Measurements from ENCODE around the gene SH2B3. TPM values are rescaled to one million over a fixed set of nuclear protein-coding genes. Genes with fewer than 3 reads are reported as not detected.
"Not testable (repeated sequence)": the region's sequence is repeated elsewhere in the genome, so short reads cannot be mapped to it uniquely, and the experiment has no call there.

The SH2B3 gene
- total RNA-seq, 1 donor from 2014 or later, result 7.8 TPM

GRCh38 chr12:111396726-111397445 lies 8.8 kb upstream of the SH2B3 start:
- Histone ChIP-seq H3K9me3 (ENCODE audit: control insufficient read depth in 3 of 3, low read length in 3 of 3) (no peaks in the 10 kb centered on the region), H3K27ac (ENCODE audit: low read depth, low read length) (peak overlapping the region; percentile 23), H3K9ac (ENCODE audit: low read depth in 1 of 3, low read length in 3 of 3) (peak overlapping the region; percentile 43 to 64 (median 57)), H3K27me3 (ENCODE audit: control insufficient read depth in 3 of 3, insufficient read depth in 3 of 3, low read length in 3 of 3) (no peaks in the 10 kb centered on the region), H3K4me1 (ENCODE audit: control insufficient read depth in 3 of 3, insufficient read depth in 3 of 3, low read length in 3 of 3) (peaks cover 0 to 4% (median 3%) of the 10 kb centered on the region in 3 donors), H3K4me3 (ENCODE audit: low read length in 3 of 3) (peak overlapping the region; percentile 35 to 54 (median 48)), H3K36me3 (ENCODE audit: control insufficient read depth in 3 of 3, insufficient read depth in 3 of 3, low read length in 3 of 3) (no peaks in the 10 kb centered on the region)

GRCh38 chr12:111398530-111398929 lies 7.2 kb upstream of the SH2B3 start:
- H3K9ac ChIP-seq (ENCODE audit: low read depth in 1 of 3, low read length in 3 of 3), result no peak overlapping the region
- H3K4me1 ChIP-seq (ENCODE audit: control insufficient read depth in 3 of 3, insufficient read depth in 3 of 3, low read length in 3 of 3), result peaks cover 8 to 11% (median 11%) of the 10 kb centered on the region in 3 donors

GRCh38 chr12:111399741-111400404 lies 5.8 kb upstream of the SH2B3 start:
- H3K4me3 ChIP-seq (ENCODE audit: low read length in 3 of 3); H3K36me3 ChIP-seq (ENCODE audit: control insufficient read depth in 3 of 3, insufficient read depth in 3 of 3, low read length in 3 of 3); H3K27ac ChIP-seq (ENCODE audit: low read depth, low read length); H3K9me3 ChIP-seq (ENCODE audit: control insufficient read depth in 3 of 3, low read length in 3 of 3); H3K27me3 ChIP-seq (ENCODE audit: control insufficient read depth in 3 of 3, insufficient read depth in 3 of 3, low read length in 3 of 3); H3K9ac ChIP-seq (ENCODE audit: low read depth in 1 of 3, low read length in 3 of 3): not testable (repeated sequence)
- peaks cover 11 to 23% (median 19%) of the 10 kb centered on the region in 3 donors for H3K4me1 ChIP-seq (ENCODE audit: control insufficient read depth in 3 of 3, insufficient read depth in 3 of 3, low read length in 3 of 3)

More at GRCh38 chr12:111398530-111398929, 7.2 kb upstream of the SH2B3 start:
- no peak overlapping the region for H3K4me3 ChIP-seq (ENCODE audit: low read length in 3 of 3)
- H3K36me3 ChIP-seq (ENCODE audit: control insufficient read depth in 3 of 3, insufficient read depth in 3 of 3, low read length in 3 of 3), result no peaks in the 10 kb centered on the region
- no peaks in the 10 kb centered on the region for H3K9me3 ChIP-seq (ENCODE audit: control insufficient read depth in 3 of 3, low read length in 3 of 3)
- H3K27me3 ChIP-seq (ENCODE audit: control insufficient read depth in 3 of 3, insufficient read depth in 3 of 3, low read length in 3 of 3), result no peaks in the 10 kb centered on the region
- H3K27ac ChIP-seq (ENCODE audit: low read depth, low read length), result no peak overlapping the region

- Histone ChIP-seq H3K9ac (ENCODE audit: low read depth in 1 of 3, low read length in 3 of 3) (no peak overlapping the region), H3K9me3 (ENCODE audit: control insufficient read depth in 3 of 3, low read length in 3 of 3) (no peaks in the 10 kb centered on the region), H3K27ac (ENCODE audit: low read depth, low read length) (no peak overlapping the region), H3K4me1 (ENCODE audit: control insufficient read depth in 3 of 3, insufficient read depth in 3 of 3, low read length in 3 of 3) (peaks cover 11 to 28% (median 23%) of the 10 kb centered on the region in 3 donors), H3K36me3 (ENCODE audit: control insufficient read depth in 3 of 3, insufficient read depth in 3 of 3, low read length in 3 of 3) (no peaks in the 10 kb centered on the region), H3K27me3 (ENCODE audit: control insufficient read depth in 3 of 3, insufficient read depth in 3 of 3, low read length in 3 of 3) (no peaks in the 10 kb centered on the region), H3K4me3 (ENCODE audit: low read length in 3 of 3) (no peak overlapping the region)
Measured at GRCh38 chr12:111401167-111401605, 4.5 kb upstream of the SH2B3 start.

GRCh38 chr12:111402490-111402824 lies 3.3 kb upstream of the SH2B3 start:
- not testable (repeated sequence) for H3K4me3 ChIP-seq (ENCODE audit: low read length in 3 of 3); H3K36me3 ChIP-seq (ENCODE audit: control insufficient read depth in 3 of 3, insufficient read depth in 3 of 3, low read length in 3 of 3); H3K27me3 ChIP-seq (ENCODE audit: control insufficient read depth in 3 of 3, insufficient read depth in 3 of 3, low read length in 3 of 3); H3K9me3 ChIP-seq (ENCODE audit: control insufficient read depth in 3 of 3, low read length in 3 of 3); H3K9ac ChIP-seq (ENCODE audit: low read depth in 1 of 3, low read length in 3 of 3)
- Histone ChIP-seq H3K27ac (ENCODE audit: low read depth, low read length) (peak overlapping the region; percentile 83), H3K4me1 (ENCODE audit: control insufficient read depth in 3 of 3, insufficient read depth in 3 of 3, low read length in 3 of 3) (peaks cover 22 to 37% (median 31%) of the 10 kb centered on the region in 3 donors)

- H3K36me3 ChIP-seq (ENCODE audit: control insufficient read depth in 3 of 3, insufficient read depth in 3 of 3, low read length in 3 of 3), result no peaks in the 10 kb centered on the region
- H3K27ac ChIP-seq (ENCODE audit: low read depth, low read length), result peak overlapping the region; percentile 60
- peak overlapping the region in 2 of 3 donors; percentile 14 to 69 for H3K9ac ChIP-seq (ENCODE audit: low read depth in 1 of 3, low read length in 3 of 3)
- peak overlapping the region; percentile 38 to 87 (median 81) for H3K4me3 ChIP-seq (ENCODE audit: low read length in 3 of 3)
- H3K27me3 ChIP-seq (ENCODE audit: control insufficient read depth in 3 of 3, insufficient read depth in 3 of 3, low read length in 3 of 3), result no peaks in the 10 kb centered on the region
- H3K4me1 ChIP-seq (ENCODE audit: control insufficient read depth in 3 of 3, insufficient read depth in 3 of 3, low read length in 3 of 3), result peaks cover 37 to 58% (median 50%) of the 10 kb centered on the region in 3 donors
- H3K9me3 ChIP-seq (ENCODE audit: control insufficient read depth in 3 of 3, low read length in 3 of 3), result no peaks in the 10 kb centered on the region
Measured at GRCh38 chr12:111404362-111405148, 1.2 kb upstream of the SH2B3 start.

GRCh38 chr12:111405149-111405858 lies 419 bp upstream of the SH2B3 start:
- H3K27ac ChIP-seq (ENCODE audit: low read depth, low read length), result peak overlapping the region; percentile 60
- no peaks in the 10 kb centered on the region for H3K9me3 ChIP-seq (ENCODE audit: control insufficient read depth in 3 of 3, low read length in 3 of 3)
- peaks cover 42 to 66% (median 57%) of the 10 kb centered on the region in 3 donors for H3K4me1 ChIP-seq (ENCODE audit: control insufficient read depth in 3 of 3, insufficient read depth in 3 of 3, low read length in 3 of 3)
- peak overlapping the region; percentile 49 to 87 (median 81) for H3K4me3 ChIP-seq (ENCODE audit: low read length in 3 of 3)
- H3K27me3 ChIP-seq (ENCODE audit: control insufficient read depth in 3 of 3, insufficient read depth in 3 of 3, low read length in 3 of 3), result no peaks in the 10 kb centered on the region
- no peaks in the 10 kb centered on the region for H3K36me3 ChIP-seq (ENCODE audit: control insufficient read depth in 3 of 3, insufficient read depth in 3 of 3, low read length in 3 of 3)
- H3K9ac ChIP-seq (ENCODE audit: low read depth in 1 of 3, low read length in 3 of 3), result peak overlapping the region in 2 of 3 donors; percentile 14 to 69

GRCh38 chr12:111406474-111407376 lies 1.0 kb downstream of the SH2B3 start:
- H3K36me3 ChIP-seq (ENCODE audit: control insufficient read depth in 3 of 3, insufficient read depth in 3 of 3, low read length in 3 of 3), result no peaks in the 10 kb centered on the region
- H3K27ac ChIP-seq (ENCODE audit: low read depth, low read length), result peak overlapping the region; percentile 84
- H3K4me1 ChIP-seq (ENCODE audit: control insufficient read depth in 3 of 3, insufficient read depth in 3 of 3, low read length in 3 of 3), result peaks cover 54 to 79% (median 72%) of the 10 kb centered on the region in 3 donors
- peak overlapping the region; percentile 77 to 91 (median 88) for H3K9ac ChIP-seq (ENCODE audit: low read depth in 1 of 3, low read length in 3 of 3)
- H3K9me3 ChIP-seq (ENCODE audit: control insufficient read depth in 3 of 3, low read length in 3 of 3), result no peaks in the 10 kb centered on the region
- H3K27me3 ChIP-seq (ENCODE audit: control insufficient read depth in 3 of 3, insufficient read depth in 3 of 3, low read length in 3 of 3), result no peaks in the 10 kb centered on the region
- H3K4me3 ChIP-seq (ENCODE audit: low read length in 3 of 3), result peak overlapping the region; percentile 75 to 87 (median 86)

Data from skeletal muscle tissue (tissue), 4 donors.